Smooth muscle cell (in vitro differentiated cells): Measurements from ENCODE around the gene CCDC12. TPM values are rescaled to one million over a fixed set of nuclear protein-coding genes. Genes with fewer than 3 reads are reported as not detected.

Experiments used
- polyA plus RNA-seq: library from polyadenylated mRNA; unstranded; fragments of >200 nt; fragmentation: Nextera tagmentation; extraction: Ambion mirVana; gene quantifications from 2 replicates; pipeline ENCODE4 v1.2.1, GENCODE V29; 2016
- small RNA-seq: library from RNA; depleted of rRNA; stranded (forward); fragments of <200 nt; gene quantifications from one replicate; pipeline ENCODE3, GENCODE V24; 2014
- total RNA-seq: library from RNA; depleted of rRNA; stranded (reverse); fragments of >200 nt; gene quantifications from 2 replicates; pipeline ENCODE4 v1.2.3, GENCODE V29; 2014

The CCDC12 gene
- total and polyA plus RNA-seq, 2 experiments from 2014 or later = 23.9 to 52.4 TPM

Small RNA genes lying within 50 kb of the gene (small RNA-seq; reads per million reads assigned to genes)
- 0.11 reads per million for gene AC109583.2

Other genes starting within 250 kb of the CCDC12 start
- 8.4 and 13.8 TPM in 2 replicates for gene MYL3, start 113.3 kb downstream of the CCDC12 start, total RNA-seq
- 14.4 and 25.6 TPM in 2 replicates for gene MYL3, start 113.3 kb downstream of the CCDC12 start, polyA plus RNA-seq
- 15.4 and 17.7 TPM in 2 replicates for gene PTH1R, start 99.0 kb downstream of the CCDC12 start, total RNA-seq
- 39.2 and 50.6 TPM in 2 replicates for gene PTH1R, start 99.0 kb downstream of the CCDC12 start, polyA plus RNA-seq
- gene NBEAL2, start 2.9 kb upstream of the CCDC12 start, total RNA-seq = 11.0 and 11.9 TPM in 2 replicates
- gene NBEAL2, start 2.9 kb upstream of the CCDC12 start, polyA plus RNA-seq = 4.1 and 26.8 TPM in 2 replicates
- gene SETD2, start 187.4 kb upstream of the CCDC12 start, total RNA-seq = 28.4 and 31.4 TPM in 2 replicates
- gene SETD2, start 187.4 kb upstream of the CCDC12 start, polyA plus RNA-seq = 8.3 and 13.1 TPM in 2 replicates